Activated naive CD4-positive, alpha-beta T cell treated with anti-CD3 and anti-CD28 coated beads, Interleukin-2, amount 10 ng/mL, durations not matched to agents 7 days and 5 days (primary cell): ENCODE results near the gene RGL3.
A peak's percentile ranks its signal among the peaks of the same experiment; 100 is the strongest.

Source experiments
- CTCF ChIA-PET: fragments of 350-600 bp; sonication (Branson Sonifier 250); formaldehyde crosslinking; loops from one replicate; lab custom pipeline; 2021; ENCODE audit warnings: antibody characterized with exemption; lab: Charles Lee
- DNase-seq: peaks from one replicate; pipeline ENCODE4 v3.0.0-alpha.2; 2020
- H3K27ac Mint-ChIP-seq: one replicate; pipeline ENCODE4 v1.8.0; 2021; ENCODE audit warnings: mild to moderate bottlenecking, moderate library complexity, mixed read lengths
- H3K27me3 Mint-ChIP-seq: one replicate; pipeline ENCODE4 v1.8.0; 2021; ENCODE audit warnings: mild to moderate bottlenecking, mixed read lengths
- H3K36me3 Mint-ChIP-seq: one replicate; pipeline ENCODE4 v1.8.0; 2021; ENCODE audit warnings: mixed read lengths
- H3K4me1 Mint-ChIP-seq: one replicate; pipeline ENCODE4 v1.8.0; 2021; ENCODE audit warnings: mixed read lengths
- H3K4me3 Mint-ChIP-seq: one replicate; pipeline ENCODE4 v1.8.0; 2021; ENCODE audit warnings: mild to moderate bottlenecking, moderate library complexity, mixed read lengths
- H3K9me3 Mint-ChIP-seq: one replicate; pipeline ENCODE4 v1.8.0; 2021; ENCODE audit warnings: mixed read lengths

RGL3 gene

GRCh38 chr19:11377756-11378155 lies 41.4 kb downstream of the RGL3 start:
- Mint-ChIP-seq H3K4me3 (no peak overlapping the region), H3K27ac (peak overlapping the region; percentile 53), H3K27me3 (peaks cover 17% of the 10 kb centered on the region), H3K36me3 (peaks cover 16% of the 10 kb centered on the region), H3K4me1 (peaks cover 62% of the 10 kb centered on the region), H3K9me3 (no peaks in the 10 kb centered on the region)
- CTCF ChIA-PET, result interaction anchor here (0.5 to 2.5 kb wide), 10 partner anchors 8 to 183 kb away, joined by 3 to 8 read pairs (median 3); partner anchors contain the start of genes CCDC159, ODAD3, PRKCSH and TMEM205
- no peak for DNase-seq

- CTCF ChIA-PET, result interaction anchor here (0.5 to 2.5 kb wide), 7 partner anchors 30 to 159 kb away, joined by 3 to 8 read pairs (median 3); partner anchors contain the start of genes CCDC159, ODAD3, PRKCSH and TMEM205
- peaks cover 58% of the 10 kb centered on the region for H3K4me1 Mint-ChIP-seq
- H3K27ac Mint-ChIP-seq, result no peak overlapping the region
- no peaks in the 10 kb centered on the region for H3K9me3 Mint-ChIP-seq
- peaks cover 16% of the 10 kb centered on the region for H3K36me3 Mint-ChIP-seq
- H3K27me3 Mint-ChIP-seq, result peaks cover 12% of the 10 kb centered on the region
- H3K4me3 Mint-ChIP-seq, result peak overlapping the region; percentile 11
- DNase-seq, result peak; percentile 45
Measured at GRCh38 chr19:11377237-11377636, 41.9 kb downstream of the RGL3 start.

- CTCF ChIA-PET, result interaction anchor here (1.0 to 2.5 kb wide), 6 partner anchors 8 to 107 kb away, joined by 3 to 11 read pairs (median 5); partner anchors contain the start of genes CCDC159, PRKCSH and TMEM205
- no peaks in the 10 kb centered on the region for H3K9me3 Mint-ChIP-seq
- H3K27me3 Mint-ChIP-seq, result no peaks in the 10 kb centered on the region
- H3K36me3 Mint-ChIP-seq, result peaks cover 19% of the 10 kb centered on the region
- H3K4me1 Mint-ChIP-seq, result peaks cover 45% of the 10 kb centered on the region
- H3K4me3 Mint-ChIP-seq, result no peak overlapping the region
- H3K27ac Mint-ChIP-seq, result no peak overlapping the region
- DNase-seq, result peak; percentile 90
Measured at GRCh38 chr19:11375143-11375948, 43.8 kb downstream of the RGL3 start.

- H3K27me3 Mint-ChIP-seq, result no peaks in the 10 kb centered on the region
- CTCF ChIA-PET, result interaction anchor here (1.0 to 2.2 kb wide), 5 partner anchors 8 to 108 kb away, joined by 3 to 11 read pairs (median 4); partner anchors contain the start of gene PRKCSH
- DNase-seq, result peak; percentile 98
- H3K9me3 Mint-ChIP-seq, result no peaks in the 10 kb centered on the region
- peaks cover 37% of the 10 kb centered on the region for H3K4me1 Mint-ChIP-seq
- no peak within 1 kb of the TSS for H3K4me3 Mint-ChIP-seq
- peaks cover 16% of the 10 kb centered on the region for H3K36me3 Mint-ChIP-seq
- no peak within 1 kb of the TSS for H3K27ac Mint-ChIP-seq
Measured at GRCh38 chr19:11374433-11375142, 44.5 kb downstream of the RGL3 start, which contains the start of gene SWSAP1. SWSAP1 (plus strand) TSS chr19:11374666; CDS start chr19:11374681, 15 bp downstream.

GRCh38 chr19:11373885-11374432 lies 45.2 kb downstream of the RGL3 start:
- Mint-ChIP-seq H3K27me3 (no peaks in the 10 kb centered on the region), H3K4me3 (no peak overlapping the region), H3K4me1 (peaks cover 32% of the 10 kb centered on the region), H3K27ac (no peak overlapping the region), H3K9me3 (no peaks in the 10 kb centered on the region), H3K36me3 (peaks cover 19% of the 10 kb centered on the region)
- CTCF ChIA-PET, result interaction anchor here (1.9 kb wide), 1 partner anchor 9 kb away, joined by 6 read pairs; no protein-coding TSS in a partner anchor
- no peak for DNase-seq

- Mint-ChIP-seq H3K4me1 (peaks cover 28% of the 10 kb centered on the region), H3K27ac (peak overlapping the region; percentile 30), H3K36me3 (peaks cover 19% of the 10 kb centered on the region), H3K27me3 (no peaks in the 10 kb centered on the region), H3K4me3 (peak overlapping the region; percentile 25), H3K9me3 (no peaks in the 10 kb centered on the region)
- peak; percentile 30 for DNase-seq
- CTCF ChIA-PET, result interaction anchor here (1.9 kb wide), 1 partner anchor 10 kb away, joined by 6 read pairs; no protein-coding TSS in a partner anchor
Measured at GRCh38 chr19:11373166-11373884, 45.8 kb downstream of the RGL3 start.

GRCh38 chr19:11370744-11371143 lies 48.4 kb downstream of the RGL3 start:
- no peak for DNase-seq
- H3K27ac Mint-ChIP-seq, result no peak overlapping the region
- no peak overlapping the region for H3K4me3 Mint-ChIP-seq
- peaks cover 6% of the 10 kb centered on the region for H3K36me3 Mint-ChIP-seq
- peaks cover 9% of the 10 kb centered on the region for H3K4me1 Mint-ChIP-seq
- CTCF ChIA-PET, result no interaction called here
- H3K9me3 Mint-ChIP-seq, result no peaks in the 10 kb centered on the region
- H3K27me3 Mint-ChIP-seq, result no peaks in the 10 kb centered on the region

GRCh38 chr19:11367528-11367927 lies 51.6 kb downstream of the RGL3 start:
- Mint-ChIP-seq H3K27me3 (no peaks in the 10 kb centered on the region), H3K4me1 (no peaks in the 10 kb centered on the region)

GRCh38 chr19:11365557-11366117 lies 53.5 kb downstream of the RGL3 start:
- peaks cover 3% of the 10 kb centered on the region for H3K36me3 Mint-ChIP-seq
- no peak overlapping the region for H3K4me3 Mint-ChIP-seq
- no peak overlapping the region for H3K27ac Mint-ChIP-seq
- CTCF ChIA-PET, result no interaction called here
- no peaks in the 10 kb centered on the region for H3K27me3 Mint-ChIP-seq
- H3K9me3 Mint-ChIP-seq, result no peaks in the 10 kb centered on the region
- H3K4me1 Mint-ChIP-seq, result no peaks in the 10 kb centered on the region
- DNase-seq, result no peak

More at GRCh38 chr19:11367528-11367927, 51.6 kb downstream of the RGL3 start:
- no peak overlapping the region for H3K4me3 Mint-ChIP-seq
- H3K9me3 Mint-ChIP-seq, result no peaks in the 10 kb centered on the region
- CTCF ChIA-PET, result interaction anchor here (1.4 kb wide), 1 partner anchor 14 kb away, joined by 3 read pairs; no protein-coding TSS in a partner anchor
- H3K27ac Mint-ChIP-seq, result no peak overlapping the region
- DNase-seq, result no peak
- H3K36me3 Mint-ChIP-seq, result peaks cover 6% of the 10 kb centered on the region

GRCh38 chr19:11364935-11365334 lies 54.2 kb downstream of the RGL3 start:
- Mint-ChIP-seq H3K9me3 (no peaks in the 10 kb centered on the region), H3K4me1 (no peaks in the 10 kb centered on the region), H3K27ac (no peak overlapping the region), H3K36me3 (peaks cover 2% of the 10 kb centered on the region), H3K27me3 (no peaks in the 10 kb centered on the region), H3K4me3 (no peak overlapping the region)
- CTCF ChIA-PET, result no interaction called here
- DNase-seq, result no peak

GRCh38 chr19:11364296-11364904 lies 54.7 kb downstream of the RGL3 start:
- DNase-seq, result no peak
- Mint-ChIP-seq H3K9me3 (no peaks in the 10 kb centered on the region), H3K27ac (peak overlapping the region; percentile 29), H3K4me1 (no peaks in the 10 kb centered on the region), H3K4me3 (no peak overlapping the region), H3K36me3 (peaks cover 2% of the 10 kb centered on the region), H3K27me3 (peaks cover under 1% of the 10 kb centered on the region)
- CTCF ChIA-PET, result no interaction called here

- Mint-ChIP-seq H3K27me3 (peaks cover 6% of the 10 kb centered on the region), H3K27ac (no peak overlapping the region), H3K36me3 (no peaks in the 10 kb centered on the region), H3K4me1 (no peaks in the 10 kb centered on the region), H3K9me3 (no peaks in the 10 kb centered on the region), H3K4me3 (no peak overlapping the region)
- CTCF ChIA-PET, result no interaction called here
- no peak for DNase-seq
Measured at GRCh38 chr19:11363881-11364280, 55.2 kb downstream of the RGL3 start.
